GM19099 (cell line): Measurements from ENCODE around the gene UHRF2.

ENCODE experiments used
- POLR2A ChIP-seq: IDR thresholded peaks from 3 replicates; pipeline ENCODE4 v1.6.1; 2011; ENCODE audit warnings: low read depth; ENCODE audit not compliant: insufficient read length; ENCODE audit errors: extremely low read depth

Gene UHRF2

GRCh38 chr9:6522263-6522662 is 109.3 kb downstream of the UHRF2 start:
- TF ChIP-seq POLR2A, result no peak

- TF ChIP-seq POLR2A, result no peak
Observed at GRCh38 chr9:6525326-6526045, 112.5 kb downstream of the UHRF2 start.

GRCh38 chr9:6535594-6535993 is 122.6 kb downstream of the UHRF2 start:
- no peak for TF ChIP-seq POLR2A

GRCh38 chr9:6538666-6539071 is 125.7 kb downstream of the UHRF2 start:
- no peak for TF ChIP-seq POLR2A

GRCh38 chr9:6543204-6543603 is 130.2 kb downstream of the UHRF2 start:
- no peak for TF ChIP-seq POLR2A

- TF ChIP-seq POLR2A, result no peak
Observed at GRCh38 chr9:6545017-6545691, 132.2 kb downstream of the UHRF2 start.

- no peak for TF ChIP-seq POLR2A
Observed at GRCh38 chr9:6549106-6549800, 136.3 kb downstream of the UHRF2 start.

- TF ChIP-seq POLR2A, result no peak
Observed at GRCh38 chr9:6551136-6551535, 138.1 kb downstream of the UHRF2 start.

GRCh38 chr9:6552033-6552432 is 139.0 kb downstream of the UHRF2 start:
- no peak for TF ChIP-seq POLR2A

- no peak for TF ChIP-seq POLR2A
Observed at GRCh38 chr9:6552498-6553121, 139.6 kb downstream of the UHRF2 start.

GRCh38 chr9:6553866-6554265 is 140.9 kb downstream of the UHRF2 start:
- no peak for TF ChIP-seq POLR2A
